DMS79 treated with DMSO at 0.1 percent for 48 hours (cell line): ENCODE results near the gene MBNL2.
A peak's percentile ranks its signal among the peaks of the same experiment; 100 is the strongest.
"Not testable (repeated sequence)": the region's sequence is repeated elsewhere in the genome, so short reads cannot be mapped to it uniquely, and the experiment has no call there.

Experiments used
- DNase-seq: peaks from one replicate; lab custom pipeline; 2025; lab: John Stamatoyannopoulos, UW

Gene MBNL2

DNA sequence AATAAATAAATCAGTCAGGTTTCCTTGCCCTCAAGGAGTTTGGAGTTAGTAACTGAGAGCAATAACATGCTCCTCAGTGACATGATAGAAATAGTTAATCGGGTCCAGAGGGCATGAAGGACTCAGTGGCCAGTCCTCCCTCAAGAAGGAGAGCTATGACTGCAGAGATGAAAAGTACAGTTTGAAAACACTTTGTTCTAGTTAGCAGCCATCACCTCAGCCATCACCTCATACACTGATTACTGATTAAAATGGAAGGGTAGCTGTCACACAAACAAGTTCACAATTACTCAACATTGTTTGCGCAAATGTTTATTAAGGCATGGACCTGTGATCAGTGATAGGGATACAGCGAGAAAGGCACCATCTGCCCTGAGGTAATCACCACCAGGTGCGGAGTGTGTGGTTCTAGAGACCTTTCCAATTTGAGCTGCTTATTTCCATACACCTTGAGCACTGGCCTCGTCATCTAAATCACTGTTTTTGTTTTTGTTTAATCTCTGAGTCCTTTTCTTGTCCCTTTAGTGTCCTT, 126.5 kb downstream of the MBNL2 start:
- no peak for DNase-seq

DNA sequence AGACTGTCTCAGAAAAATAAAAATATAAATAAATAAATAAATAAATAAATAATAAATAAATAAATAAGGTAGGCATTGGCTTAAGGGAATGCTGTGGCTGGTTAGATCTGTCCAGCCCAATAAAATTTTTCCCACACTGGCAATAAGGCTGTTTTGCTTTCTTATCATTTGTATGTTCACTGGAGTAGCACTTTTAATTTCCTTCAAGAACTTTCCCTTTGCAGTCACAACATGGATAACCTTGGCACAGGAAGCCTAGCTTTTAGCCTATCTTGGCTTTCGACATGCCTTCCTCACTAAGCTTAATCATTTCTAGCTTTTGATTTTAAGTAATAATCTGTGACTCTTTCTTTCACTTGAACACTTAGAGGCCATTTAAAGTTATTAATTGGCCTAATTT, 129.9 kb downstream of the MBNL2 start:
- DNase-seq, result not testable (repeated sequence)

DNA sequence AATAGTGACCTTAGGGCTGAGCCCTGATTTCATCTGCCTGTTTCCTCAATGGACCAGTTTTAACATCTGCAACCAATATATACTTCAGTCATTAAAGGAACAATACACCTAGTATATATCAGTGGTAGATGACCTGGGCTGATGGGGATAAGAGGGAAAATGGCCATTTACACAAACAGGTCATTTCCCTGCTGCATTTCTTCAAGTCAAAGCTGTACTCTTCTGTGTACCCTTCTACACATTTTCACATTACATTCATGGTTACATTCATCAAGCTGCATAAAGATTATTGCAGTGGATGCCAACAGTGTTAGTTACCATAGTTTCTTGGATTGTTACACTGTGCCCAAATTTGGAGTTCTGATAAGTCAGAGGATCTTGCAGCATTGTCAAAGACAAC, 130.7 kb downstream of the MBNL2 start:
- no peak for DNase-seq

DNA sequence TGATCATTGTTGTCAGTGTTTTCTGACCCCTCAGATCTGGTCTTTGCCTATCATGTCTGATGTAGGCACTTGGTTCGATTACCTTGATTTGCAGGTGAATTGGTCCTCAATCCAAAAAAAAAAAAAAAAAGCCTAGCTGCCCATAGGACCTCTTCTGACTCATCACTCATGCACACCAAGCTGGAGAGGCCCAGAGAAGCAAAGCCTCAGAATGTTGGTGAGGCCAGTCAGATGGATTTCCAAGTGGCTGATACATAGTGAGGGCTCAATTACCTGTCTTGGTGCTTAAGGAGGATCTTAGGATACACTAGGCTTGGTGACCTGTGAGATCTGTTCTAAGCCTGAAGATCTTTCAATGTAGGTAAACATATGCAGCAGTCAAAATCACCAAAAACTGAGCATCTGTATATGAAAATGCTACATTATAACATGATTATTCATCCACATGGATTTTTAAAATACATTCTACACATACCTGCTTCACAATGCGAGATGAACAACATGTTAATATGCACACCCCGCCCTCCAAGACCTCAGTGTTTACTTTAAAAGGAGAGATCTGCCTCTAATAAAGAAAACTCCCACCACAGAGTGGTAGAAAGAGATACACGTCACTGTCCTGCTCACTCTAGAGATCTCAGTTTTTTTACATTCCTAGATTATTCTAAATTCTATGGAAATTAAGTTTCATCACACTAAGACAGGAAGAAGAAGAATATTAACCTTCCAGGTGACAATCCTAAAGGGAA, 132.0 kb downstream of the MBNL2 start:
- DNase-seq, result no peak

DNA sequence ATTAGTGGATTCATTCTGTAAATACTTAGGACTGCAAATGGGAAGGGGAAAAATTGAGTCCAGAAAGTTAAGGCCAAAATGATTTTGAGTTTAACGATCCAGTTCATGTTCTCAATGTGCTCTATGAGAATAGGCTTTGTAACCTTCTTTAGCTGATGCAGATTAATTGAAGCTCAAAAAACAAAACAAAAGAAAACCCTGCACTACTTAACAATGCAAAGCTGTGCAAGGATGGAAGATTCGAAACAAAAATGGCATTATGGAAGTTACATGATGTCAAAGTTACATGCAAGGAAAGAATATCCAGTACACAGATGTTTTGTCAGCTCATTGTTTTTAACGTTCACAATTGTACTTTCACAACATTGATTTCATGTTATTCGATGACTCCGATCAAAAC, 132.7 kb downstream of the MBNL2 start:
- DNase-seq, result no peak

DNA sequence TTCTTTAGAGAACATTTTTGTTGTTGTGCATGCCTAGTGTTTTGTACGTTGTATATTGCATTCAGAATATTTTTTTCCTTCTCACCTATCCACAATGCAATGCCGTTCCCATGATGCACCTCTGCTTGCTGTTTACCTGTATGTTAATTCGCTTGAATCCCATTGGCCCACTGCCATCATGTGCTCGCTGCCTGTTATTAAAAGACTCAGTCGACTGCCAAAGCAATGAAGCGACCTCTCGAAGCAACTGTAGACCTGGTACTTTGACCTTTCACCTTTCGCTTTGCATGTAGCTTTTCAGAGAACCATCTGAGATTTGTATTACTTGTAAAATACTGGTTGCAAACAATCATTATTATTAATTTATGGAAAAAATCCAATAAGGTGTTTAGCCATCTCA, 134.5 kb downstream of the MBNL2 start:
- DNase-seq, result no peak

DNA sequence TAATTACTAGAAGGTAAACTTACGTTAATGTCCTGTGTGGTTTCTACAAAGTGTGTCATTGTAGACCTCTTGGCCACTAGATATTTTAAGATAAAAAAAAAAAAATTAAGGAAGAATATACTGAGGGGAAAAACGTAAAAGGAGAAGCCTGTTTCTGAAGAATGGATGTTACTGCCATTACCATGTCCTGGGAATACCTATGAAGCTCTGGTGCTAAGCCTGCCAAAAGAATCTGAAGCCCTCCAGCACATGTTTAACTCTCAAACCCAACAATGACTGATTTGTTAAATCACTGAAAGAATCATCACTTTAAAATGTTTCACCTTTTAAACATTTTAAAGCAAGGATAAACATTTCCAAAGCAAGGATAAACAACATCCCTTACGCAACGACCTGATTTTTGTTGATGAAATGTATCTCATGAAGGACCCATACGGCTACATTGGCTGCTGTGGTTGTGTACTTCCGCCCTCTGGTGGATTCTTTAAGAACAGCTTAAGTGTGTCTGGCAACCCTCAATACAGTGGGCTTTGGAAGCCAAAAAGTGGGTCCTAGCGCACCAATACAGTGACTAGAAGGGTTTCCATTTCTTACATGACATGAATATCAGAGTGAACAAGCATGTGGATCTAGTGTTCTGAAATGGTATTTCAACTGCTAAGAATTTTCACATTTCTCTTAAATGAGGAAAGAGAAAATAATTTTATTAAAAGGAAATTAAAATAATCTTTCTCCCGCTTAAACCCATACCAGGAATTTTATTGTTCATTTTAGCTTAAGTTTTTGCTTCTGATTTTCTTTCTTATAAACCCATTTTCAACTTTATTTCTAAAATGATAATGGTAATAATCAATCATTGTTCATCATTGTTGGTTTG, 137.3 kb downstream of the MBNL2 start:
- peak; percentile 78 for DNase-seq

DNA sequence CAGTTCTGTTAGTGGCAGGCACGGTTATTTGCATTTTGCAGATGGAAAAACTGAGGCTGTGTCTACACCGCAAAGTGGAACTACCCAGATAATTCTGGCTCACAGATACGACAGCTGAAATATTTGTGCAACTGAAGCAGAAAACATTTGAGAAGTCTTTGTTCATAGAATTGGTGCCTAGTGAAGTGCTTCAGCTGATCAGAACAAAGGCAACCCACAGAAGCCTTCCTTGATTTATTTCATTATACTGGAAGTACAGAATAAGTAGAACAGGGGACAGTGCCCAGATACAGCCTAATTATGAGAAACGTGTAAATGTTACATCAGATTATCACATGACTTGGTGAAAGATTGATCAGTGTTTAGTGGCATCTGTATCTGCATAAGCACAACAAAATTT, 138.5 kb downstream of the MBNL2 start:
- no peak for DNase-seq

DNA sequence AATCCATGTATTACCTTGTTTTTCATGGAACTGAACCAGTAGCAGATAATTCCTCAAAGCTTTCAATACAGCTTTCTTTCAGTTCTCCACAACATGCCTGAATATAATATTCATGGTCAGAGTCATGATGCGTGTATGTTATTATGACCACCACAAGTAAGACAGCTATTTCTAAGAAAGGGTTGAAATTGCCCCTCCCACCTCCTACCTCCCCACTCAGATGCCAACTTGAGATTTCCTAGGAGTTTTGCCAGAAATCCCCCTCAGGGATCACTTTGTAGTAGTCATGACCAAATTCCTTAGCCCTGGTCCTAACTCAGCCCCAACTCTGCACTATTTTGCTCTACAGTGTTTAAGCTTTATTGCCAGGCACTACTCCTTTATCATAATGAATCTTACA, 141.9 kb downstream of the MBNL2 start:
- no peak for DNase-seq

DNA sequence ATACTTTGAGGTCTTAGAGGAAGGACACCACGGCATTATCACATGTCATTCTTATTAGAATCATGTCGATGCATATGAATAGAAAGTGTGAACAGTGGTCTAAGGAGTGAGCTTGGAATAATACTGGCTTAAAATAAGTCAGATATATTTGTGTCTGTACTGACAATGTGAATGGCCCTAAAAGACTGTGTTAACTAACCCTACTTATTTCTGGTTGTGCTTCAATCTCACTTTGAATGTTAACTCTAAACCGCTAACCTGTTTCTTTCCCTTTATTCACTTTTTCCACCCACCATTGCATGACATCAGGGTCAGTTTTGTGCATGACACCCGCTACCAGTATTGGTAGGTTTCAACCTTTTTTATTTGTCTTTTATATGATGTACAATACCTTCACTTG, 142.7 kb downstream of the MBNL2 start:
- no peak for DNase-seq

DNA sequence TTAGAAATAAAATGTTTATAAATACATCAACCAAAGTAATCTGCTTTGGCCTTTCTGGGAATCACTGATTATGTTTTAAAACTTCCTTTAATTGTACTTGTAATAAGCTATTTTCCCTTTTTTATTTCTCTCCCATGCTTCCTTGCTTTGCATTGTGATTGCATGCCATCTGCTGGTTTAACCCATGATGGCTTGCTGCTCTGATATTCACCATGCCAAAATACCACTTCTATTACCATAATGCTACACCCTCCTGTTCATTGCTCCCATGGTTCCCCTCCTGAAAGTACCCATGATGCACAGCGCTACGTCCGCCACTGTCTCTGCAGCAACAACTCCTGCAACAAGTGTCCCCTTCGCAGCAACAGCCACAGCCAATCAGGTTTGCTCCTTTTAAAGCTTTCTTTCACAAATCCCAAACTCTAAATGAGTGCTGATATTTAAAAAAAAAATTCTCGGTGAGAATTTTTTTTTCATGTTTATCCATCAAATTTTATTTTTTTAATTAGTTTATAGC, 144.1 kb downstream of the MBNL2 start:
- DNase-seq, result no peak

DNA sequence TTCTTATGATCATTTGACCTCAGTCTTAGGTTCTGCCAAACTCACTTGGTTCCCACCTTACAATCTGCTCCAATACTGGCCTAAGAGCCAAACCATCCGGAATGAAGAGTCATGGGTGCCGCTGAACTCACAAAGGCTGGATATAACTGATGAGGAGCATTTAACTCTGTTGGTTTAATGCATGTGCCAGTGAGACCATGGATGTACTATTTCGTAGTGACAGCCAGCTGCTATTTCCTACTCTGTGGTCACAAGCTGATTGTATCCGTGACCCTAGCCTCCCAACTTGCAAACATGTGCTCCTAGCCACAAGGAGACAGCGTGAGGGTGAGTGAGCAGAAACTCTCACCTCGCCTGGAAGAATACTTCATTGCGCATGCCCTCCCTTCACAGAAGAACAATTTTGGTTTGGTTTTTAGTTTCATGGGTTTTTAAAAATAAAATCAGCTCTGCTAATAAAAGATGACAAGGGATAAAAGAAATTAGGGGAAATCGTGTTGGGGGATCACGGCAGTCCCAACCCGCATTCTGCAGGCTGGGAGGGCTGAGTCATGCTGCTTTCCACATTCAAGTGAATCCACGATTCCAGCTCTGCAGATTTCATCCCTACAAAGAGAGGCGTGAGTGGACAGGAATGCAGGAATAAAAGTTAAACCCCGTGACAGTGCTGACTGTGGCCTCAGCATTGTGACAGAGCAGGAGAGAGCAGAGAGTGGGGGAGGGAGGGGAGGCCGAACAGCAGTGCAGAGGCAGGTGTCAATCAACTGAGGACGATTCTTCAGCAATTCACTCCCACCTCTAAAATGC, 145.1 kb downstream of the MBNL2 start:
- DNase-seq, result no peak

DNA sequence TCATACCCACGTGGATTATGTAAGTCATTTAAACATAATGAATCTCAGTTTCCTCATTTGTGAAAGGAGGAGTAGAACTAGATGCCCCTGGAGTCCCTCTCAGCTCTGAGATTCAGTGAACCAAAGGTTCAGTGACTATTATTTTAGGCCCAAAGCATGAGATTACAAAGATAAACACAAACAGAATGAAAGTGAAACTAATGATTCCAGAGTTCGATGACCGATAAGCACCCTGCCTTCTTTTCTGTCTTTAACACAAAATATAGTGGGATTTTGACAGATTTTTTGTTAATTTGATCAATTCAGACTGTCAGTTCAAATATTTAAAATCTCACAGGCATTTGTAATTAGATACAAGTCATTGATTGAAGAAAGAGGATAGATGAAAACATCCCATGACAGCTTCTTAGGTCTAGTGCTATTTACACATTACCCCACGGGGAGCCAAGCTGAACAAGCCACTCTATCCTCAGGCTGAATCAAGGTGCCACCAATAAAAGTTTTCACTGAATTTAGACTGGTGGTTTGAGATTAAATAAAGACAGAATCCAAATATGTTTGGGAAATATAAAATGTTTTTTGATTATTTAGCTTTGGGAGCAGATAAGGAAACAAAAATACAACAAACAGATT, 147.2 kb downstream of the MBNL2 start:
- peak; percentile 70 for DNase-seq

DNA sequence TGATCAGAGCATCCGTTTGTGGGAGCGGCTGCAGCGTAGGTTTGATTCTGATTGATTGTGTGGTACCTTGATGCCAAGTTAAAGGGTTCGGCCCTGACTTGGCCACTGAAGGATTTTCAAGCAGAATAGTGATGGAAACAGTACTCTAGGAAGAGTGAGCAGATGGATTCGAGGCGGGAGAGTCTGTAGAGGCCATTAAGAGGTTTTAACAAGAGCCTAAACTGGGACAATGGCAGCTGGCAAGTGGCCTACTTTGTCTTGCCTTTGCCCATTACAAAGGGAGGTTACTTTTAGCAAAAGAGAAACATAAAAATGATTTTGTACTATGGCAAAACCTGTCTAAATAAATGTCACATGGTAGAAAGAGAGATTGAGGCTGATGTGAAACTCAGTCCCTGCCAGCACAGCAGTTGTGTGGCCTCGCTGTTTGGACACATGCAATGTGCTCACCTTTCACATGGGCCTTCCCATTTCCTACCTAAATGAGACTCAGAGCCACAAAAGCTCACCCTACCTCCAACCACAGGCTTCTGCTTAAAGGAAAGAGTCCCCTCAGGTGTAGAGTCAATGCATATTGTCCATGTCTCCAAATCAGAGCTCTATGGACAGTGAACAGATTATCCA, 149.5 kb downstream of the MBNL2 start:
- no peak for DNase-seq

DNA sequence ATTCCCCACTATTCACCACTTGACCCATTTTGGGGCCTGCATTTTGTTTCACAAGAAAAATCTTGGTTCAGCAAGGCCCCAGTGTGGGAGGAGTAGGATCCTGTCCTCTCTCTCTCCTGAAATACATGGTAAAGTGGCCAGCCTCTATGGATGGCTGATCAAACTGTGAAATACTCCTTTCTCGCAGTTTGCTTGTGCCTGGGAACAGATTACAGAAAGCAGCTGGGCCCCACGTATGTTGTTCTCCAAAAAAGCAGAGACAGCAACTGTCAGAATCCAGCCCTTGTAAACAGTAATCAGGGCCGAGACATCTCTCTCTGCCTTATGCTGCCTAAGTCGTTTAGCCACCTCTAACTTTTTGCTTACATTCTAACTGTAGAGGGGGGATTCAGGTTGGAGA, 150.8 kb downstream of the MBNL2 start:
- no peak for DNase-seq

DNA sequence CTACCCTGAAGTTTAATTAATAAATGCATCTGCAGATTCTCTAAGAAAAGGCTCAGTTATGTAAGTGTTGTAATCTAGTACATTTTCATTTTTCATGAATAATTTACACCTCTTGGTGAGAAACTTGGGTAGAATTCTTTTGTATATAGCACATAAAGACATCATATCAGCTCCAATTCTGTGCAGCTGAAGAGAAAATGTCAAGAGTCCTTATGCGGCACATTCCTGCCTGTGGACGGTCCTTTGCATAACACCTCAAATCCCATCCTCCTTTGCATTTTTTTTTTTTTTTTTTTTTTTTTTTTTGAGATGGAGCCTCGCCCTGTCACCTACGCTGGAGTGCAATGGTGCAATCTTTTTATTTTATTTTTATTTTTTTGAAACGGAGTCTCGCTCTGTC, 151.7 kb downstream of the MBNL2 start:
- no peak for DNase-seq

DNA sequence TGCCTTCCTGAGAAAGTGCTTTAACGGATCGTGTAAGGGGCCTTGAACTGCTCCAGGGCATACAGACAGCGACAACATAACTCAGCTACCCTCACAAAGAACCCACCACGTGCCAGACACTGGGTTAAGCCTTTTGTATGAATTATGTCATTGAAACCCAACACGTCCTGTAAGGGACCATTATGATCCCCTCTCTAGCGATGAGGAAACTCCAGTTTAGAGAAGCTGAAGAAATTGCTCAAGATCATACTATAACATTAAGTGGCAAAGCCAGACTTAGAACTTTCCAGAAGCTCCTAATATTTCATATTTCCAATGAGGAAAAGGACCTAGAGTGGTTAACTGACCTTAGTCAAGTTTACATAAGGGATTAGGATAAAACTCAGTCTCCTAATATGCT, 154.8 kb downstream of the MBNL2 start:
- no peak for DNase-seq

DNA sequence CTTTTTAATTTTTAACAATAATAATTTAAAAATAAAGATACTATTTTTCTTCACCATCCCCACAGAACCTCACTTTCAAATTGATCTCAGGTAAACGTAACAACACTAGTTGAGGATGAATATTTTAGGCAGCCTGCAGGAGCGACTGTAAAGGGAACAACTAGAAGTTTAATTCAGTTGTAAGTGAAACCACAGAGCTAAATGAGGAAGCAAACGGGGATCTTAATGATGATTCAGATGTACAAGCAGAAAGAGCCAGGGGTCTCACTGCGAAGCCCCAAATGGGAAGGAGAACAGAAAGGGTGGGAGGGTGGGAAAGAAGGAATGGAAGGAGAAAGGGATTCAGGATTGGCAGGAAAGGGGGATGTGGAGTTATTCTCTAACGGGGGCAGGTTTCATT, 157.3 kb downstream of the MBNL2 start:
- DNase-seq, result no peak

DNA sequence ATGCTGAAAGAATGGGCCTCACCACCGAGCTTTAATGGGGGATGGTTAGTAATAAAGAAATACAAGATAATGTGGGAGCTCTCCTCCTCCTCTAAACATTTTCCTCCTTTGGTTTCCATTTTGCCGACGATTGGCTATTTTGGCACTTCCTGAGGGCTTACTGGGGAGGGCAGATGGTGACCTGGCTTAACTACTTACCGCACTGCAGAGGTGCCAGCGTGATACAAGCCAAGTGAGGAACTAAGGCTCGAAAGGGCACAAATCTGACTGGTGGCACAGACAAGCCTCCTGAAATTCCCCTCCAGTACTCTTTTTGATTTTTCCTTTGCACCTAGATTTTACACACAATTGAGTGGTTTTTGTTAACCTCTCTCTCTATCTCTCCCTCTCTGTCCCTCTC, 158.6 kb downstream of the MBNL2 start:
- no peak for DNase-seq

DNA sequence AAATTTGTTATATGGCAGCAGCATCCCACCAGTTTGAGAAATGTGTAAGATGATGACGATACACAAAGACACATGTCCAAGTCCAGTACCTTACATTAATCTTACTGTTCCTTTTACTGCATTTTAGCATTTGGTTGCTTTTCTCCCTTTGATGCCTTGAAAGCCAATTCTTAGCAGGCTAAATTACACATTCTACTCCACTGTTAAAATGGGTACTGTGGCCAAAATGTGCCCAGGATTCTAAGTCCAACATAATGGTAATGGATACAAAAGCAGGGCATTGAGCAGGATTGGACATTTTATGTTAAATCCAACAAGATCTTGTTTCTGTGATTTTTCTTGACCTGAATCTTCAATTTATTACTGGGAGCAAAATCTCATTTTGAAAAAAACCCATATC, 159.1 kb downstream of the MBNL2 start:
- no peak for DNase-seq

DNA sequence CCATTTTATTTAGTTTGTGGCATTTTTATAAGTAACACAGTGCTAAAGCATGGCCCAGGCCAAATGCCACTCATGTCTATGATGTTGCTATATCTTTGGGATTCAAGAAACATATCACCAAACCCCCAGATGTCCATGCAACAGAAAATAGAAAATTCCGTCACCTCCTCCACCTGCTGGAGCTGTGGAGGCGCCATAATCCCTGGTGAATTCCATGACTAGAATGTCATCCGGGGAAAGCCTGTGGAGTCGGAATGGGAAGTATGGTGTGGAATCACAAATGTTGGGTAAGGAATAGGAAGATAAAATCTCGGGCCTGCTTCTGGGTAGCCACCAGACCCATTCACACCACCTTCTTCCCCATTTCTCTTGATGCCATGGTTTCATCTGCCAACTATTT, 160.1 kb downstream of the MBNL2 start:
- no peak for DNase-seq
